ENCODE results near the gene EP400.

Gene EP400

GRCh38 chr12:132123970-132124765, 174.4 kb downstream of the EP400 start:
- Histone ChIP-seq H3K4me3 (ENCODE audit: low read depth, low read length) (no peak overlapping the region), H3K9me3 (ENCODE audit: control insufficient read depth, insufficient read depth, low read length) (no peaks in the 10 kb centered on the region), H3K4me1 (ENCODE audit: control insufficient read depth, insufficient read depth, low read length) (no peaks in the 10 kb centered on the region), H3K9ac (ENCODE audit: low read depth, low read length) (no peak overlapping the region), H3K27me3 (ENCODE audit: control insufficient read depth, insufficient read depth, low read length) (no peaks in the 10 kb centered on the region), H3K36me3 (ENCODE audit: control insufficient read depth, insufficient read depth, low read length) (peaks cover 38% of the 10 kb centered on the region)

GRCh38 chr12:132124766-132125425, 175.2 kb downstream of the EP400 start:
- Histone ChIP-seq H3K9me3 (ENCODE audit: control insufficient read depth, insufficient read depth, low read length) (no peaks in the 10 kb centered on the region), H3K9ac (ENCODE audit: low read depth, low read length) (no peak overlapping the region), H3K4me3 (ENCODE audit: low read depth, low read length) (no peak overlapping the region), H3K4me1 (ENCODE audit: control insufficient read depth, insufficient read depth, low read length) (no peaks in the 10 kb centered on the region), H3K36me3 (ENCODE audit: control insufficient read depth, insufficient read depth, low read length) (peaks cover 39% of the 10 kb centered on the region), H3K27me3 (ENCODE audit: control insufficient read depth, insufficient read depth, low read length) (no peaks in the 10 kb centered on the region)

- Histone ChIP-seq H3K4me3 (ENCODE audit: low read depth, low read length) (no peak overlapping the region), H3K27me3 (ENCODE audit: control insufficient read depth, insufficient read depth, low read length) (no peaks in the 10 kb centered on the region), H3K9ac (ENCODE audit: low read depth, low read length) (no peak overlapping the region), H3K9me3 (ENCODE audit: control insufficient read depth, insufficient read depth, low read length) (no peaks in the 10 kb centered on the region), H3K36me3 (ENCODE audit: control insufficient read depth, insufficient read depth, low read length) (peaks cover 39% of the 10 kb centered on the region), H3K4me1 (ENCODE audit: control insufficient read depth, insufficient read depth, low read length) (no peaks in the 10 kb centered on the region)
These were observed 176.0 kb downstream of the EP400 start for GRCh38 chr12:132125736-132126135.

- peaks cover 37% of the 10 kb centered on the region for H3K36me3 ChIP-seq (ENCODE audit: control insufficient read depth, insufficient read depth, low read length)
- H3K9ac ChIP-seq (ENCODE audit: low read depth, low read length) = no peak overlapping the region
- H3K27me3 ChIP-seq (ENCODE audit: control insufficient read depth, insufficient read depth, low read length) = no peaks in the 10 kb centered on the region
- no peak overlapping the region for H3K4me3 ChIP-seq (ENCODE audit: low read depth, low read length)
- H3K4me1 ChIP-seq (ENCODE audit: control insufficient read depth, insufficient read depth, low read length) = no peaks in the 10 kb centered on the region
- H3K9me3 ChIP-seq (ENCODE audit: control insufficient read depth, insufficient read depth, low read length) = no peaks in the 10 kb centered on the region
These were observed 177.3 kb downstream of the EP400 start for GRCh38 chr12:132127041-132127440.

GRCh38 chr12:132129007-132129406, 179.3 kb downstream of the EP400 start:
- no peaks in the 10 kb centered on the region for H3K9me3 ChIP-seq (ENCODE audit: control insufficient read depth, insufficient read depth, low read length)
- H3K4me3 ChIP-seq (ENCODE audit: low read depth, low read length) = no peak overlapping the region
- no peaks in the 10 kb centered on the region for H3K4me1 ChIP-seq (ENCODE audit: control insufficient read depth, insufficient read depth, low read length)
- H3K27me3 ChIP-seq (ENCODE audit: control insufficient read depth, insufficient read depth, low read length) = no peaks in the 10 kb centered on the region
- H3K9ac ChIP-seq (ENCODE audit: low read depth, low read length) = no peak overlapping the region
- H3K36me3 ChIP-seq (ENCODE audit: control insufficient read depth, insufficient read depth, low read length) = peaks cover 35% of the 10 kb centered on the region

- peaks cover 22% of the 10 kb centered on the region for H3K36me3 ChIP-seq (ENCODE audit: control insufficient read depth, insufficient read depth, low read length)
- no peak overlapping the region for H3K9ac ChIP-seq (ENCODE audit: low read depth, low read length)
- no peaks in the 10 kb centered on the region for H3K9me3 ChIP-seq (ENCODE audit: control insufficient read depth, insufficient read depth, low read length)
- H3K27me3 ChIP-seq (ENCODE audit: control insufficient read depth, insufficient read depth, low read length) = no peaks in the 10 kb centered on the region
- no peak overlapping the region for H3K4me3 ChIP-seq (ENCODE audit: low read depth, low read length)
- H3K4me1 ChIP-seq (ENCODE audit: control insufficient read depth, insufficient read depth, low read length) = no peaks in the 10 kb centered on the region
These were observed 180.9 kb downstream of the EP400 start for GRCh38 chr12:132130690-132131089.

All from iPS-15b (cell line).